ENCODE measurements around the gene SLC26A6.

Gene SLC26A6

GRCh38 chr3:48599077-48599501 is 36.2 kb downstream of the SLC26A6 start:
- no peak overlapping the region for H3K27ac ChIP-seq (ENCODE audit: low read length)

DNA sequence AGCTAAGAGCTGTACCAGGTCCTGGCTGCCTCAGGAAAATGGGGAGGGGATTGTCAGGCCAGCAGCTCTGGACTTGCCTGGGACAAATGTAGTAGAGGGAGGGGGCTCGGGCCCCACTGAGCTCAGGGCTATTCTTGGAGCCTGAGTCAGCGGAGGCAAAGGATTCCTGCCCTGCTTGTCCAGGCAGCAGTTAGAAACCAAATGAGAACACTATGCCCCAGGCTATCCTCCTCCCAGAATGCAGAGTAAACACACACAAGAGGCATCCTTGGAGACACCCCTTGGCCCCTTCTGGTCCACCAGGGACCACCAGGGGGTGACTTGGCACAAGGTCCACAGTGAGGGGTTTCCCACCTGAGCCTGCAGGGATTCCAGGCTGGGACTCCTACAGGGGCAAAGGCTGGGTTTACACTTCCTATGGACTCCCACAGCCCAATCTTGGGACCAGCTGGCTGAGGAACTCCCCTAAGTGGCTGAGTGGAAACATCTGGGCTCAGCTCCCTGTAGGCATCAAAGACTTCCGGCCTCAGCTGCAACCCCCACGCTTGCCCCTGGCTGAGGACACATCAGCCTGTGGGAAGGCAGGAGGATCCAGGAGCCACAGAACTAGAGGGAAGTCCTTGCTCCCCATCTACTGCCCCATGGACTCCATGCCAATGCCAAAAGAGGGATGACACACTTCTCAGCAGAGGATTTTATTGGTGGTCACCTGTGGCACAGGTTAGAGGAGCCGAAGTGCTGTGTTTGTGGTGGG is 36.8 kb downstream of the SLC26A6 start:
- peaks cover 48% of the 10 kb centered on the region for H3K36me3 ChIP-seq (ENCODE audit: control insufficient read depth, insufficient read depth, low read length)
- no peak for DNase-seq (ENCODE audit: low read depth, low spot score)

More at GRCh38 chr3:48599077-48599501, 36.2 kb downstream of the SLC26A6 start:
- no peaks in the 10 kb centered on the region for H3K27me3 ChIP-seq (ENCODE audit: control insufficient read depth, insufficient read depth, low read length)
- peaks cover 10% of the 10 kb centered on the region for H3K4me1 ChIP-seq (ENCODE audit: control insufficient read depth, insufficient read depth, low read length)
- no peaks in the 10 kb centered on the region for H3K9me3 ChIP-seq (ENCODE audit: control insufficient read depth, insufficient read depth, low read length)
- no peak for DNase-seq (ENCODE audit: low read depth, low spot score)
- WGBS (ENCODE audit: insufficient coverage, insufficient read length), result no CpG with 5 or more reads among the region's 11 CpGs
- H3K4me3 ChIP-seq (ENCODE audit: low read length), result no peak overlapping the region
- H3K36me3 ChIP-seq (ENCODE audit: control insufficient read depth, insufficient read depth, low read length), result peaks cover 54% of the 10 kb centered on the region

GRCh38 chr3:48597408-48597800 is 37.9 kb downstream of the SLC26A6 start:
- no peak overlapping the region for H3K27ac ChIP-seq (ENCODE audit: low read length)
- peaks cover 10% of the 10 kb centered on the region for H3K4me1 ChIP-seq (ENCODE audit: control insufficient read depth, insufficient read depth, low read length)
- H3K27me3 ChIP-seq (ENCODE audit: control insufficient read depth, insufficient read depth, low read length), result no peaks in the 10 kb centered on the region
- H3K36me3 ChIP-seq (ENCODE audit: control insufficient read depth, insufficient read depth, low read length), result peaks cover 37% of the 10 kb centered on the region
- no peak for DNase-seq (ENCODE audit: low read depth, low spot score)
- no peaks in the 10 kb centered on the region for H3K9me3 ChIP-seq (ENCODE audit: control insufficient read depth, insufficient read depth, low read length)
- no CpG with 5 or more reads among the region's 6 CpGs for WGBS (ENCODE audit: insufficient coverage, insufficient read length)
- H3K4me3 ChIP-seq (ENCODE audit: low read length), result no peak overlapping the region

More for the DNA sequence above, 36.8 kb downstream of the SLC26A6 start:
- WGBS (ENCODE audit: insufficient coverage, insufficient read length), result no CpG with 5 or more reads among the region's 5 CpGs
- H3K27me3 ChIP-seq (ENCODE audit: control insufficient read depth, insufficient read depth, low read length), result no peaks in the 10 kb centered on the region
- peaks cover 10% of the 10 kb centered on the region for H3K4me1 ChIP-seq (ENCODE audit: control insufficient read depth, insufficient read depth, low read length)
- no peaks in the 10 kb centered on the region for H3K9me3 ChIP-seq (ENCODE audit: control insufficient read depth, insufficient read depth, low read length)
- H3K4me3 ChIP-seq (ENCODE audit: low read length), result no peak overlapping the region
- H3K27ac ChIP-seq (ENCODE audit: low read length), result no peak overlapping the region

DNA sequence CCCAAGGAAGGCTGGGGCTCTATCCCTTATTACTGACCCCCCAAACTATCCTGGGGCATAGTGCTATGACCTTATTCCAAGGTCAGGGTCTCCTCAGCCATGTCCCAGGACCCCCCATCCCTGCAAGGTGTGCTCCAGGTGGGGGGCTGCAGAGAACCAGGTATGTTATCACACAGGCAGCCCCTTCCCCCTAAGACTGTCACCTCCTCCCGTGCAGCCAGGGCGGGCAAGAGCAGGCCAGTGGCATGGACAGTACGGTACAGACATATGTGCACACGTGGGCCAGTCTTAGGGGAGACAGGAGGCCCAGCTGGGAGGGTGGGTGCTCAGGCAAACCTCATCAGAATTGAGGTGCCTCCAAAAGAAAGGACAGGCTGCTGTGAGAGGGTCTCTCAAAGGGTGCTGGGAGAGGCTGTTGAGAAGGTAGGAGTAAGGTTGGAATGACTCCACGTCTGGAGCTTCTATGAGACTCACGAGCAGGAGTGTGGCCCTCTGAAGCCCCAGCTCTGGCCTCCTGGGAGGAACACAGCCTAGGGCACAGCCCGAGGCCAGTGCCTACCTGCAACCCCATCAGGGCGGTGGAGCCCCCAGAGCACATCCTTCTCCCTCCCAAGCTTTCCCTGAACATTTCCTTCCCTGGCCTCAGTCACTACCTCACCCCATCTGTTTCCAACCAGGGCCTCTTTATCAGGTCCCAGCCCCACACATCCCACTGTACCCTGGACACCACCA is 38.4 kb downstream of the SLC26A6 start:
- WGBS (ENCODE audit: insufficient coverage, insufficient read length), result no CpG with 5 or more reads among the region's 8 CpGs
- H3K4me1 ChIP-seq (ENCODE audit: control insufficient read depth, insufficient read depth, low read length), result peaks cover 10% of the 10 kb centered on the region
- no peaks in the 10 kb centered on the region for H3K9me3 ChIP-seq (ENCODE audit: control insufficient read depth, insufficient read depth, low read length)
- H3K27me3 ChIP-seq (ENCODE audit: control insufficient read depth, insufficient read depth, low read length), result no peaks in the 10 kb centered on the region
- no peak overlapping the region for H3K27ac ChIP-seq (ENCODE audit: low read length)
- no peak for DNase-seq (ENCODE audit: low read depth, low spot score)
- no peak overlapping the region for H3K4me3 ChIP-seq (ENCODE audit: low read length)
- peaks cover 34% of the 10 kb centered on the region for H3K36me3 ChIP-seq (ENCODE audit: control insufficient read depth, insufficient read depth, low read length)

DNA sequence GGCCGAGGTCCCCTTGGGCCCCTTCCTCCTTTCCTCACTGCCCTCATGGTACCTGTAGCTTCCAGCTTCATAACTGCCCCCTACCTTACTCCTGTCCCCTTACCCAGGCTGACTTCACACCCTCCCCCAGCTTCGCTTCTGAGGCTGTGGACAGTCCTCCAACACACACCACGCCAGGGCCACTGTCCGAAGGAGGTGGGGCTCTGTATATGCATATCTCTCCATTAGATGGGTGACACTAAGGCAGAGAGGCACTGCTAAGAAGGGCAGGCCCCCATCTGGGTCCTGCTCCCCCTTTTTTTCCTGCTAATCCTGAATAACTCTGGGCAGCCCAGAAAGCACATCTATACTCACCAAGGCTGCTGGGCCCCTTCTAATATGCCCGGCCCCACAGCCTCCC is 39.1 kb downstream of the SLC26A6 start:
- H3K27me3 ChIP-seq (ENCODE audit: control insufficient read depth, insufficient read depth, low read length), result no peaks in the 10 kb centered on the region
- H3K9me3 ChIP-seq (ENCODE audit: control insufficient read depth, insufficient read depth, low read length), result no peaks in the 10 kb centered on the region
- H3K4me3 ChIP-seq (ENCODE audit: low read length), result no peak overlapping the region
- no CpG with 5 or more reads among the region's 5 CpGs for WGBS (ENCODE audit: insufficient coverage, insufficient read length)
- H3K36me3 ChIP-seq (ENCODE audit: control insufficient read depth, insufficient read depth, low read length), result peaks cover 28% of the 10 kb centered on the region
- peaks cover 10% of the 10 kb centered on the region for H3K4me1 ChIP-seq (ENCODE audit: control insufficient read depth, insufficient read depth, low read length)
- H3K27ac ChIP-seq (ENCODE audit: low read length), result no peak overlapping the region
- DNase-seq (ENCODE audit: low read depth, low spot score), result no peak

- no peak for DNase-seq (ENCODE audit: low read depth, low spot score)
- H3K36me3 ChIP-seq (ENCODE audit: control insufficient read depth, insufficient read depth, low read length), result peaks cover 23% of the 10 kb centered on the region
- WGBS (ENCODE audit: insufficient coverage, insufficient read length), result no CpG with 5 or more reads among the region's 10 CpGs
- no peaks in the 10 kb centered on the region for H3K9me3 ChIP-seq (ENCODE audit: control insufficient read depth, insufficient read depth, low read length)
- H3K4me3 ChIP-seq (ENCODE audit: low read length), result no peak overlapping the region
- no peak overlapping the region for H3K27ac ChIP-seq (ENCODE audit: low read length)
- peaks cover 10% of the 10 kb centered on the region for H3K4me1 ChIP-seq (ENCODE audit: control insufficient read depth, insufficient read depth, low read length)
- H3K27me3 ChIP-seq (ENCODE audit: control insufficient read depth, insufficient read depth, low read length), result no peaks in the 10 kb centered on the region
Measured at GRCh38 chr3:48595526-48596121, 39.6 kb downstream of the SLC26A6 start.

GRCh38 chr3:48595075-48595525 is 40.2 kb downstream of the SLC26A6 start, which contains the start of gene COL7A1:
Gene COL7A1, minus strand, starts transcription at chr3:48595329. Its CDS starts 170 bp downstream, at chr3:48595159.
- no peak within 1 kb of the TSS for H3K27ac ChIP-seq (ENCODE audit: low read length)
- peaks cover 17% of the 10 kb centered on the region for H3K36me3 ChIP-seq (ENCODE audit: control insufficient read depth, insufficient read depth, low read length)
- H3K4me3 ChIP-seq (ENCODE audit: low read length), result peak within 1 kb of the TSS; percentile 18; the same call in 1 of the 2 replicates
- no peaks in the 10 kb centered on the region for H3K9me3 ChIP-seq (ENCODE audit: control insufficient read depth, insufficient read depth, low read length)
- WGBS (ENCODE audit: insufficient coverage, insufficient read length), result no CpG with 5 or more reads among the region's 35 CpGs
- no peaks in the 10 kb centered on the region for H3K27me3 ChIP-seq (ENCODE audit: control insufficient read depth, insufficient read depth, low read length)
- H3K4me1 ChIP-seq (ENCODE audit: control insufficient read depth, insufficient read depth, low read length), result peaks cover 10% of the 10 kb centered on the region
- DNase-seq (ENCODE audit: low read depth, low spot score), result no peak

DNA sequence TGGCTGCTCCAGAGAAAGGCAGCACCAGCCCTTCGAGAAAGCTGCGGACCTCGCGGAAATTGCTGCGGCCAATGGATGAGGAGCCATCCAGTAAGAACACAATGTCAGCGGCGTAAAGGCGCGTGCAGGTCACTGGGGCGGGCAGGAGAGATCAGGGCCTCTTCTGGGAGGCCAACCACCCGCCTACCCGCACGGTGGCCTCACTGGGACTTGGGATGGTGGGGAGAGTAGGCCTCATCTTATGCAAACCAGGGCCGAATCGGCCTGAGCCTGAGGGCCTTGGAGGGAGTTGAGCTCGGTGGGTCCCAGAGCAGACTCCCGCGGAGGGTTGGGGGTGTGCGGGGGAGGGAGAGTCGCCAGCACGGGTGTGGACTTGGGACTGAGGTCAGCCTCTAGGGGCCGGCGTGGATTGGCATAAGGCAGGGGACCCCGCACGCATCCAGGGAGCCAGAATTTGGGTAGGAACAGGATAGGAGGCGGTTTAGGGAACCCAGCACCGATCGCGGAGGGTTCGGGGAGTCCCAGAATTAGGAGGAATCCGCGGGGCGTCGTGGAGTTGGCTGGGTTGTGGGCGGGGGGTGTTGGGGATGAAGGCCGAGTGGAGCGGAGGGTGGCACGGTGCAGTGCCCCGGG is 40.7 kb downstream of the SLC26A6 start:
- Histone ChIP-seq H3K9me3 (ENCODE audit: control insufficient read depth, insufficient read depth, low read length) (no peaks in the 10 kb centered on the region), H3K4me3 (ENCODE audit: low read length) (peak overlapping the region; percentile 18; the same call in 1 of the 2 replicates), H3K27me3 (ENCODE audit: control insufficient read depth, insufficient read depth, low read length) (no peaks in the 10 kb centered on the region), H3K27ac (ENCODE audit: low read length) (no peak overlapping the region), H3K36me3 (ENCODE audit: control insufficient read depth, insufficient read depth, low read length) (peaks cover 12% of the 10 kb centered on the region), H3K4me1 (ENCODE audit: control insufficient read depth, insufficient read depth, low read length) (peaks cover 10% of the 10 kb centered on the region)
- no CpG with 5 or more reads among the region's 39 CpGs for WGBS (ENCODE audit: insufficient coverage, insufficient read length)
- no peak for DNase-seq (ENCODE audit: low read depth, low spot score)

GRCh38 chr3:48593337-48593736 is 41.9 kb downstream of the SLC26A6 start:
- DNase-seq (ENCODE audit: low read depth, low spot score), result no peak
- Histone ChIP-seq H3K27me3 (ENCODE audit: control insufficient read depth, insufficient read depth, low read length) (no peaks in the 10 kb centered on the region), H3K4me3 (ENCODE audit: low read length) (no peak overlapping the region), H3K4me1 (ENCODE audit: control insufficient read depth, insufficient read depth, low read length) (peaks cover 10% of the 10 kb centered on the region), H3K9me3 (ENCODE audit: control insufficient read depth, insufficient read depth, low read length) (no peaks in the 10 kb centered on the region), H3K36me3 (ENCODE audit: control insufficient read depth, insufficient read depth, low read length) (no peaks in the 10 kb centered on the region; the same call in 1 of the 2 replicates), H3K27ac (ENCODE audit: low read length) (no peak overlapping the region)
- WGBS (ENCODE audit: insufficient coverage, insufficient read length), result no CpG with 5 or more reads among the region's 9 CpGs

Data from iPS DF 6.9 (cell line).